ENCODE results near the gene ATP2C2.

GRCh38 chr16:84358601-84359295 is 9.6 kb upstream of the ATP2C2 start:
- TF ChIP-seq MXI1 (IDR thresholded peaks at IDR 0.05; ENCODE audit: low read depth, low read length) (no peak), CTBP1 (IDR thresholded peaks at IDR 0.05; ENCODE audit: borderline replicate concordance) (no peak), PKNOX1 (IDR thresholded peaks at IDR 0.05) (no peak), NRF1 (conservative IDR thresholded peaks at IDR 0.05 in 1 of 2, IDR thresholded peaks at IDR 0.05 in 1 of 2) (no peak), LARP7 (IDR thresholded peaks at IDR 0.05) (no peak), MAFG (tag; conservative IDR thresholded peaks at IDR 0.05) (no peak), GATA2 (CRISPR knock-in tag; IDR thresholded peaks at IDR 0.05) (no peak)
- TF ChIP-seq, protein P1, sequence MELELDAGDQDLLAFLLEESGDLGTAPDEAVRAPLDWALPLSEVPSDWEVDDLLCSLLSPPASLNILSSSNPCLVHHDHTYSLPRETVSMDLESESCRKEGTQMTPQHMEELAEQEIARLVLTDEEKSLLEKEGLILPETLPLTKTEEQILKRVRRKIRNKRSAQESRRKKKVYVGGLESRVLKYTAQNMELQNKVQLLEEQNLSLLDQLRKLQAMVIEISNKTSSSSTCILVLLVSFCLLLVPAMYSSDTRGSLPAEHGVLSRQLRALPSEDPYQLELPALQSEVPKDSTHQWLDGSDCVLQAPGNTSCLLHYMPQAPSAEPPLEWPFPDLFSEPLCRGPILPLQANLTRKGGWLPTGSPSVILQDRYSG (tag; conservative IDR thresholded peaks at IDR 0.05; ENCODE audit: low read depth) = no peak
- TF ChIP-seq, protein P2, sequence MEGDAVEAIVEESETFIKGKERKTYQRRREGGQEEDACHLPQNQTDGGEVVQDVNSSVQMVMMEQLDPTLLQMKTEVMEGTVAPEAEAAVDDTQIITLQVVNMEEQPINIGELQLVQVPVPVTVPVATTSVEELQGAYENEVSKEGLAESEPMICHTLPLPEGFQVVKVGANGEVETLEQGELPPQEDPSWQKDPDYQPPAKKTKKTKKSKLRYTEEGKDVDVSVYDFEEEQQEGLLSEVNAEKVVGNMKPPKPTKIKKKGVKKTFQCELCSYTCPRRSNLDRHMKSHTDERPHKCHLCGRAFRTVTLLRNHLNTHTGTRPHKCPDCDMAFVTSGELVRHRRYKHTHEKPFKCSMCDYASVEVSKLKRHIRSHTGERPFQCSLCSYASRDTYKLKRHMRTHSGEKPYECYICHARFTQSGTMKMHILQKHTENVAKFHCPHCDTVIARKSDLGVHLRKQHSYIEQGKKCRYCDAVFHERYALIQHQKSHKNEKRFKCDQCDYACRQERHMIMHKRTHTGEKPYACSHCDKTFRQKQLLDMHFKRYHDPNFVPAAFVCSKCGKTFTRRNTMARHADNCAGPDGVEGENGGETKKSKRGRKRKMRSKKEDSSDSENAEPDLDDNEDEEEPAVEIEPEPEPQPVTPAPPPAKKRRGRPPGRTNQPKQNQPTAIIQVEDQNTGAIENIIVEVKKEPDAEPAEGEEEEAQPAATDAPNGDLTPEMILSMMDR (IDR thresholded peaks at IDR 0.05 in 2 of 3, conservative IDR thresholded peaks at IDR 0.05 in 1 of 3; ENCODE audit: insufficient read depth in 2 of 3, low read depth in 1 of 3, low read length in 3 of 3) = no peak
- TF ChIP-seq, protein P3, sequence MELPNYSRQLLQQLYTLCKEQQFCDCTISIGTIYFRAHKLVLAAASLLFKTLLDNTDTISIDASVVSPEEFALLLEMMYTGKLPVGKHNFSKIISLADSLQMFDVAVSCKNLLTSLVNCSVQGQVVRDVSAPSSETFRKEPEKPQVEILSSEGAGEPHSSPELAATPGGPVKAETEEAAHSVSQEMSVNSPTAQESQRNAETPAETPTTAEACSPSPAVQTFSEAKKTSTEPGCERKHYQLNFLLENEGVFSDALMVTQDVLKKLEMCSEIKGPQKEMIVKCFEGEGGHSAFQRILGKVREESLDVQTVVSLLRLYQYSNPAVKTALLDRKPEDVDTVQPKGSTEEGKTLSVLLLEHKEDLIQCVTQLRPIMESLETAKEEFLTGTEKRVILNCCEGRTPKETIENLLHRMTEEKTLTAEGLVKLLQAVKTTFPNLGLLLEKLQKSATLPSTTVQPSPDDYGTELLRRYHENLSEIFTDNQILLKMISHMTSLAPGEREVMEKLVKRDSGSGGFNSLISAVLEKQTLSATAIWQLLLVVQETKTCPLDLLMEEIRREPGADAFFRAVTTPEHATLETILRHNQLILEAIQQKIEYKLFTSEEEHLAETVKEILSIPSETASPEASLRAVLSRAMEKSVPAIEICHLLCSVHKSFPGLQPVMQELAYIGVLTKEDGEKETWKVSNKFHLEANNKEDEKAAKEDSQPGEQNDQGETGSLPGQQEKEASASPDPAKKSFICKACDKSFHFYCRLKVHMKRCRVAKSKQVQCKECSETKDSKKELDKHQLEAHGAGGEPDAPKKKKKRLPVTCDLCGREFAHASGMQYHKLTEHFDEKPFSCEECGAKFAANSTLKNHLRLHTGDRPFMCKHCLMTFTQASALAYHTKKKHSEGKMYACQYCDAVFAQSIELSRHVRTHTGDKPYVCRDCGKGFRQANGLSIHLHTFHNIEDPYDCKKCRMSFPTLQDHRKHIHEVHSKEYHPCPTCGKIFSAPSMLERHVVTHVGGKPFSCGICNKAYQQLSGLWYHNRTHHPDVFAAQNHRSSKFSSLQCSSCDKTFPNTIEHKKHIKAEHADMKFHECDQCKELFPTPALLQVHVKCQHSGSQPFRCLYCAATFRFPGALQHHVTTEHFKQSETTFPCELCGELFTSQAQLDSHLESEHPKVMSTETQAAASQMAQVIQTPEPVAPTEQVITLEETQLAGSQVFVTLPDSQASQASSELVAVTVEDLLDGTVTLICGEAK (IDR thresholded peaks at IDR 0.05) = no peak
- TF ChIP-seq, protein P3 (CRISPR knock-in tag; IDR thresholded peaks at IDR 0.05) = no peak
- TF ChIP-seq, protein P4, sequence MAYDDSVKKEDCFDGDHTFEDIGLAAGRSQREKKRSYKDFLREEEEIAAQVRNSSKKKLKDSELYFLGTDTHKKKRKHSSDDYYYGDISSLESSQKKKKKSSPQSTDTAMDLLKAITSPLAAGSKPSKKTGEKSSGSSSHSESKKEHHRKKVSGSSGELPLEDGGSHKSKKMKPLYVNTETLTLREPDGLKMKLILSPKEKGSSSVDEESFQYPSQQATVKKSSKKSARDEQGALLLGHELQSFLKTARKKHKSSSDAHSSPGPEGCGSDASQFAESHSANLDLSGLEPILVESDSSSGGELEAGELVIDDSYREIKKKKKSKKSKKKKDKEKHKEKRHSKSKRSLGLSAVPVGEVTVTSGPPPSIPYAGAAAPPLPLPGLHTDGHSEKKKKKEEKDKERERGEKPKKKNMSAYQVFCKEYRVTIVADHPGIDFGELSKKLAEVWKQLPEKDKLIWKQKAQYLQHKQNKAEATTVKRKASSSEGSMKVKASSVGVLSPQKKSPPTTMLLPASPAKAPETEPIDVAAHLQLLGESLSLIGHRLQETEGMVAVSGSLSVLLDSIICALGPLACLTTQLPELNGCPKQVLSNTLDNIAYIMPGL (CRISPR knock-in tag; IDR thresholded peaks at IDR 0.05) = no peak

All from K562 (cell line).